RPMI7951 (cell line): ENCODE data around the gene ITGBL1. TPM values are rescaled to one million over a fixed set of nuclear protein-coding genes. Genes with fewer than 3 reads are reported as not detected.

Experiments
- DNase-seq: peaks from one replicate; pipeline ENCODE4 v3.0.0-alpha.2; 2012; ENCODE audit warnings: low read depth
- total RNA-seq: library from RNA; depleted of rRNA; stranded (reverse); fragments of >200 nt; shearing (Covaris generic); gene quantifications from 2 replicates; pipeline ENCODE4 v1.2.3, GENCODE V29; 2014

ITGBL1 gene
- total RNA-seq, 1 experiment from 2014 or later, result 69.0 TPM

DNA sequence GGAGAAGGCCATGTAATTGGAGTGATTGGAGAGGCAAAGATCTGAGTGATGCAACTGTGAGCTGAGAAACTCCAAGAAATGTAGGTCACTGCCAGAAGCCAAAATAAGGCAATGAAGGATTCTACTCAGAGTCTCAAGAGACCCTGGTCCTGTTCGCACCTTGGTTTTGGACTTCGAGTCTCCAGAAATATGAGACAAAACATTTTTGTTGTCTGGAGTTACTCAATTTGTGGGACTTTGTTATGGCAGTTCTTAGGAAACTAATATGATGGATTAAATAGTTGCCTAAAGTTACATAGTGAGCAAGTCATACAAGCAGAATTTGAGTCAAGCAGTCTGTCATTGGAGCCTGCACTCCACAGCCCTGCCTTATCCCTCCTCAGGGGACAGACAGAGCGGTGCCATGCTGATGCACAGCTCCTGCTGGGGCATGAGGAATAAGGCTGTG is 104.2 kb downstream of the ITGBL1 start:
- peak; percentile 44 for DNase-seq

DNA sequence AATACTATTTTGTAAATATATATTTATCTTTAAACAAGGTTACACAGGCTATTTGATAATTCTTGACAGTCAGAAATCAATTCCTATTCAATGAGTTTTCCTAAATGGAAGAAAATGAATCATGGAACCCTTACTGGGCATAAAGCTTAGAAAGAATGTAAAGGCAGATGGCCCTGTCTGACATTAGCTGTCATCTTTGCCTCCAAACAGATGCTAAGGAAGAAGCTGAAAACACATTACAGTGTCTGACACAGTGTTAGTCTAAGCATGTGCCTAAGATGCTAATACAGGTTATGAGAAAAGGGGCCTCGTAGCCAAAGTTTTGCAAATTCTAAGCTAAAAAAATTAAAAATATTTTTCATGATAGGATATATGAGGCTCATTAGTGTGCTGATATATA is 112.8 kb downstream of the ITGBL1 start:
- DNase-seq, result no peak

DNA sequence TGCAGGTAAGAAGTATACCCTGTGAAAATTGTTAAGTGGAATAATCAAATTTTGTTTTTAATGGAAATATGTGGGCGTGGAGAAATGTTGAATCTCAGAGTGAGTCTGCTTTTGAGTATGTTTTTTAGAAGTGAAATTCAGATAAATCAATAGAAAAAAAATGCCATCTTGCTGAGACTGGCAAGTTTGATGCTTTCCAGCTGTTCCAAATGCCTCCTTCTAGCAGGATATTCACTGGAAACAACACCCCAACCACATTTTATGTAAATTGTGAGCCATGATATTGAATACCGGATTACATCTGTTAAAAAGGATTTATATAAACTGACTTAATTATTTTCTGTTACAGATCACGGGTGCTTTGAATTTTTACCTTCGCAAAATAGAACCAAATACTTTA is 115.4 kb downstream of the ITGBL1 start:
- no peak for DNase-seq

DNA sequence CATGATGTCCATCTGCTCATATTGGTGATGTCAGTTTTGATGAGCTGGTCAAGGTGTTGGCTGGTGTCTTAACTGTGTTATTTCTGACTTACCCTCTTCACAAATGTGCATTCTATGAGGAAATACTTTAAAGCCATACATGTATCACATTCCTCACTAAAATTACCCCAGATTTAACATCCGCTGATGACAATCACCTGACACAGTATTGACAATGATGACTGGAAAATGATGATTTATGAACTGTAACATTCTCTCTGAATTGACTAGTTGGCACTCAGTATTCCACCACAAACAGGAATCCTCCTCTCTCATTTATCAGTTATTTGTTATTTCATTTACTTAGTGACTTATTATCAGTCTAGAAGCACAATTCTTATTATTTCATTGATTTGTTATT is 117.3 kb downstream of the ITGBL1 start:
- no peak for DNase-seq

DNA sequence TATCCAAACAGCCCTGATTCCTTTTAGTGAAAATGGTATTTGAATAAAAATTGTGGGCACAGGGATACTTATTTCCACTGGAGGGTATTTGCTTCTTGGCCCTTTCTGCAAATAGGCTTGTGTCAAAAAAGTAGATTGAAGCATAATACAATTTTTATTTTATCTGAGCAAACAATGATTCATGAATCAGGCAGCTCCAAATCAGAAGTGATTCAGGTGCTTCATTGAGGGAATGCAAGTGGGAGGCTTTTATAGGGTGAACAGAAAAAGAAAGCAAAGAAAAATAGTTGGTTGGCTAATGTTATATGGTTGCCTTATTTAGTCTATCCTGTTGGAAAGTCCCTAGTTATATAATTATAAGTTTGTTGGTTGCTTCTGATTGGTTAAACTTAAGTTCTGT is 117.9 kb downstream of the ITGBL1 start:
- DNase-seq, result no peak

DNA sequence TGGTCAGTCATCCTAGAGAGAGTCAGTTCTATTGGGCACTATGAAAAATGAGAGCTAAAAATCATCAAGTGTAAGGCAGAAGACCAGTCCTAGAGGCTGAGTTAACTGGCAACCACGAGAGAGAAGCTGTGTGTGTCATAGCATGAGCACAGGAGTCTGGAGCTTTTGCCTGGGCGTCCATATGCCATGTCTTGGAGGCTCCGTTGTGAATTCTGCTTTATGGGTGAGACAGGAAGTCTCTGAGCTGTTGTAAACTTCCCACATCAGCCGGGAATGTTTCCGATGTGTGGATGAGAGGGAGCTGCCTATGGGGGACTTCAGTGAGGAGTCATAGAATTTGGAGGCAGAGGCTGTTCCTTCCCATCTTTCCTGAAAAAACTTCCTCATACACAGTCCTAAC is 120.0 kb downstream of the ITGBL1 start:
- peak; percentile 57 for DNase-seq

DNA sequence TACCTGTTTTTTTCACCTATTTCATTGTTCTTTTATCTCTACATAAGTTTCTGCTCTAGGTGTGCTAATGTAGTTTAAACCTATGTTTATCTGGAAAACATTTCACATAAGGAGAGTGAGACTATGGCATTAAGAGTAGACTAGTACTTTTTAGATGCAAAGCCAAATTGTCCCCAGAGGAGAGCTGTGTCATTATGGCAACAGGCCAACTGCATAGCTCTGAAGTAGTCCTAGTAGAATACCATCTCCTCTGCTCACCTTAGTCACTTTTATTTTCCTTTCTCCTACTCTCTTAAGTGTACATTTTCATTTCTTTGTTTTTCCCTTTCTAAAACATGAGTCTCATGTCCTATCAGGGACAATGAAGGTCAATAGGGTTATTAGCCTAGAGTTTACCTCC is 123.1 kb downstream of the ITGBL1 start:
- peak; percentile 37 for DNase-seq

DNA sequence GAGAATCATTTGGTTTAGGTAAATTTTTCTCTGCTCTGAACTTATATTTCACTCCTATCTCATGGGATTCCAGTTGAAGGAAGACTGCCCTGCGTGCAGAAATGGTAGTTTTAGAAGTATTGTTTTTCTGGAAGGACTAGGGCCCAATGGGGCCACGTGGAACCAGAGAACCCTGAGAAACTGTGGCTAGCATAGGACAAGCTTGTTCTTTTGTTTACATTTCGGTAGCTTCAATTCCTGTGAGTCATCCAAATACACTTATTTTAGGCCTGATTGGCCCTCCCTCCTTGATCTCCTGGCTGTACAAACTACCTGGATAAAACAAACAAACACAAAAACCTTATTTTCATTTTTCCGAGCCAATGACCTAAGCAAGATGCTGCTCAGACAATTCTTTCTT is 124.0 kb downstream of the ITGBL1 start:
- peak; percentile 69 for DNase-seq

DNA sequence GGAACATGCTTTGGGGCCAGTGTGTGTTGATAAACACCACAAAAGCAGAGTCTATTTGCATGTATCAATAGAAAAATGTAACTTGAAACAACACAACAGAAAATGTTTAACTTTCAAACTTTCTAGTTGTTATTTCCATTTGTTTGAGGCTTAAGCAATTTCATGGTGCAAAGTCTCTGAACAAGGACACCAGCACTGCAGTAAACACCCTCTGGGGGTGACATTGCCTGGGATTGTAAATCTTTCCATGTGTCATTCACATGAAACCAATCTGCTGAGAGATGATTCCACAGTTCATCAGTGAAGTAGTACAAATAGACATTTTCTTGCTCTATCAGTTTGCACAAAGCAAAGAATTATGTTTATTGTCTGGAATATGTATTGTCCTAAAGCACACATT is 124.5 kb downstream of the ITGBL1 start:
- peak; percentile 35 for DNase-seq

DNA sequence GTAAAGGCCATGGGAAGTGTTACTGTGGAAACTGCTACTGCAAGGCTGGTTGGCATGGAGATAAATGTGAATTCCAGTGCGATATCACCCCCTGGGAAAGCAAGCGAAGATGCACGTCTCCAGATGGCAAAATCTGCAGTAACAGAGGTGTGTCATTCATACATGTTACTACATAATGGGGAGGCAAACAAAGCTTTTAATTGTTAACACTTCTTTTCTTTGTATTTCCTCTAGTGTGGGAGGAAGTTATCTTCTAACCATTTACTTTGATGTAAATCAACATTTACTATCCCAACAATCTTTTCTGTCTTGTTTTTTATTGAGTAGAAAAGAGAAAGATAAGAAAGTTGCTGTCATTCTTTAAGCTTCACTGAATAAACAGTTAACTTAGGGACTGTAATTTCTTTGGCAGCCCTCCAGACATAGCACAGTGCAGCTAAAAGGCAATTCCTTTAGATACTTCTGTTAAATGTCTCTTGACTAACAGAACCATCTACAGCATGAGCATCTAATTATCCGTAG is 126.9 kb downstream of the ITGBL1 start:
- peak; percentile 75 for DNase-seq

DNA sequence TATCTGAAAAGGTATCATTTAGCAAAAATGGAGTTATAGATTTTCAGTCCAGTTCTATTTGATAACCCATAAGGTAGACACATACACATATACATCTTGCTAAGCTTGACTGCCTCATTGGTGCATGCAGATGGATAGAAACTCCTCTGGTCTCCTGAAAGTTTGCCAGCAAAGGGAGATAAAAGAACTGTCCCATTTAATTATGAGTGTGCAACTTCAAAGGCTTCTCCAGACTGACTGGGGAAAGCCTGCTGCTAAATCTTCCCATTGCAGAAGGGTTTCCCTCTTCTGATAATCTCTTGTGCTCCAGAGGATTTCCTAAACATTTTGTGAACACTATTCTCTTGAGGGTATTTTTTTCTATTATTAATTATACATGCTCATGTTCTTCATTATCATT is 131.9 kb downstream of the ITGBL1 start:
- DNase-seq, result peak; percentile 47

DNA sequence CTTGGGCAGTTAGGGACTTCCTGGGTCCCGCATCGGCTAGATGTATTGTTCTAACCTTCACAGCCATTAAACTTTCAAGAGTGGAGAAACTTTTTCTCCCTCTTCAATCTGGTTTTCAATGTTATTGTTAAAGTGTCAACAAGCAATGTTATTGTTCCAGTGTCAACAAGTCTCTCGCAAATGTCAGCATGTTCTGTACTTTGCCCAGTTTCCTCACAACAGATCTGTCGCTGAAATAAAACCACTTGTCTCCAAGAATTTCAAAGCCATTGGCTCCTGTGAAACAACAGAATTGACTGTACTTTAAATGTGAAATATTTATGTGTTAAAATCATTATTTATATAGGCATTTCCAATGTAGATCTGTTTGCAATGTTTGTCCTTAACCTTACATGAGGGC is 138.0 kb downstream of the ITGBL1 start:
- no peak for DNase-seq

DNA sequence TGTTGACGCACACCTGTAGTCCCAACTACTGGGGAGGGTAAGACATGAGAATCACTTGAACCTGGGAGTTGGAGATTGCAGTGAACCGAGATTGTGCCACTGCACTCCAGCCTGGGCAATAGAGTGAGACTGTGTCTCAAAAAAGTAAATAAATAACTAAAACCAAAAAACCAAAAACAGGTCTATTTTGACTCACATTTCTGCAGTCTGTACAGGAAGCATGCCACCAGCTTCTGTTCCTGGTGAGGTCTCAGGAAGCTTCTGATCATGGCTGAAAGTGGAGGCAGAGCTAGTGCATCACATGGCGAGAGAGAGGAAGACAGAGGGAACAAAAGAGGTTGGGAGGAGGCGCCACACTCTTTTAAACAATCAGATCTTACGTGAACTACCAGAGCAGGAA is 142.5 kb downstream of the ITGBL1 start:
- no peak for DNase-seq

DNA sequence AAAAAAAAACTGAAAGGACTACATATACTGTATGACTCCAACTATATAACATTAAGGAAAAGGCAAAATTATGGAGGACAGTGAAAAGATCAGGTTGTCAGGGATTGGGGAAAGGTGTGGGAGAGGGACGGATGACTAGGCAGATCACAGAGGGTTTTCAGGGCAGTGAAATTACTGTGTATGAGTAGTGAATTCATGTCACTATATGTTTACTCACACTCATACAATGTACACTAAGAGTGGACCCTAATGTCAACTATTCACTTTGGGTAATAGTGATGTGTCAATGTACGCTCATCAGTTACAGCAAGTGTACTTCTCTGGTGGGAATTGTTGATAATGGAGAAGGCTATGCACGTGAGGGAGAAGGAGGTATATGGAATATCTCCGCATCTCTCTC is 144.3 kb downstream of the ITGBL1 start:
- no peak for DNase-seq

DNA sequence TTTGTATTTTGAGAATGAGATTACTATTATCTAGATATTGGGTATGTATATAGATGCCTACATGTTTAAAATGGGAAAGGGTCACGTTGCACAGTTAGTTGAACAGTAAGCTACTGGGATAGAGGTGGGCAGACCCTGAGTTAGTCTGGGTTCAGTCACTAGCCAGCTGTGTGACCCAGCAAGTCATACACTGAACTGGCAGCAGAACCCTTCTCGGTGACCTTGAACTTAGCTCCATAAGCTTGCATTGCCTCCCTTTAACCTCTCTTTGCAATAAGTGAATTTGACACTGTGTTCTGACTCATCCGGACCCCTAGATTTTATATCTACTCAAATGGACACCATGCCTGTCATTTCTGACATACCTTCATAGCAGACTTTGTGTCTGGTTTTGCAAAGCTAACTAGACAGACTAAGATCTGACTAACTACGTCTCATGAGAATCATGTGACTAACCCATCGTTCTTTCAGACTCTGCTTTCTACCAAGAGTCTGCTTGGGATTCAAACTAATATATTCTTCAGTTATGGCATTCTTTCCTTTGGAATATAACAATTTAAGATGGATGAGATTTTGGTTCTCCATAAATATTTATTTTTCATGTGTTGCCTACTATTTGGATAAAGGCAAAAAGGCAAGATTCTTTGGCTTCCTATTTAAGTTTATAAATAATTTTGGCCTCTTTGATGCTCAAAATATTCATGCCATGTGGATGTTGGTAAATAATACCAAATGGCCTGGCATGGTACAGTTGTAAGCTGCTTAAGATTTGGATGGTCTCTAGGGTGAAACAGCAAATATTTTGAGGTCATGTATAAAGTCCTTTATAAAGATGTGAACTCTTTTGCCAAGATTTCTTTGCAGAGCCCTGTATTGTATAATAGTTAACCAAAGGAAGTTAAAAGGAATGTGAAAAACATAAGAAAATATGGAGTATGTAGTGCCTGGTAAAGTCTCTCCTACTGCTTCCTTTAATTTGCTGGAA is 159.3 kb downstream of the ITGBL1 start:
- DNase-seq, result no peak

DNA sequence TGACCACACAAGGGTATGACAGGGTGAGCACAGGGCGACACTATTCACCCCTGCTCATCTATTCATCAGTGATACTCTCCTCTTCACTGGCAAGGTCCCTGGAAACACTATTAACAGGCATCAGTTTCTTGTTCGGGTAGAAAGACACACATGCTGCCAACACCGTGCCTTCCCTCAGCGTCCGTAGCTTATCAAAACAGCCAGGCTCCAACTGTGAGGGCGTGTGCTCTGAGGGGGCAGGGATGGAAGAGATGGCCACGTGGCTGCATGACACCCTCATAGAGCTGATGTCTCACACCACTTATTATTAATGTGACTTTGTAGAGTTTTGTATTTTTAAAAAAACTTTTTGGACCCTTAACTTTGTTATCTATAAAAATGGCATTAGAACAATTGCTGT is 160.3 kb downstream of the ITGBL1 start:
- DNase-seq, result no peak

DNA sequence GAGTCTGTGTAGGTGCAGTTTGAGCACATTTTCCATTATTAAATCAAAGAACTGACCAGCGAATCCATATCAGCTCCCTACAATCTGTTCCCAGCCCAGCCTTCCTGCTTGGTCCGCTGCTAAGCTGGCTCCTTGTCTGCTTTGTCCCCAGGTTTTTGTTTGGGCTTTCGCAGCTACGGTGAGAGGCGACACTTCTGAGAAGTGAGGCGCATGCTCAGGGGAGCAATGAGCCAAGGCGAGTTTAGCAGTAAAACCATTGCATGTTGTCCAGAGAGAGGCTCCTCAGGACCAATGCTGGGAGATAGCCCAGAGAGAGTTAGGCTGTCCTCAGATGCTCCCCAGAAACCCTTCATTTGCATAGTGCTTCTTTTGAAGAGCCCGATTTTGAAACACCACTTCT is 162.0 kb downstream of the ITGBL1 start:
- DNase-seq, result no peak

DNA sequence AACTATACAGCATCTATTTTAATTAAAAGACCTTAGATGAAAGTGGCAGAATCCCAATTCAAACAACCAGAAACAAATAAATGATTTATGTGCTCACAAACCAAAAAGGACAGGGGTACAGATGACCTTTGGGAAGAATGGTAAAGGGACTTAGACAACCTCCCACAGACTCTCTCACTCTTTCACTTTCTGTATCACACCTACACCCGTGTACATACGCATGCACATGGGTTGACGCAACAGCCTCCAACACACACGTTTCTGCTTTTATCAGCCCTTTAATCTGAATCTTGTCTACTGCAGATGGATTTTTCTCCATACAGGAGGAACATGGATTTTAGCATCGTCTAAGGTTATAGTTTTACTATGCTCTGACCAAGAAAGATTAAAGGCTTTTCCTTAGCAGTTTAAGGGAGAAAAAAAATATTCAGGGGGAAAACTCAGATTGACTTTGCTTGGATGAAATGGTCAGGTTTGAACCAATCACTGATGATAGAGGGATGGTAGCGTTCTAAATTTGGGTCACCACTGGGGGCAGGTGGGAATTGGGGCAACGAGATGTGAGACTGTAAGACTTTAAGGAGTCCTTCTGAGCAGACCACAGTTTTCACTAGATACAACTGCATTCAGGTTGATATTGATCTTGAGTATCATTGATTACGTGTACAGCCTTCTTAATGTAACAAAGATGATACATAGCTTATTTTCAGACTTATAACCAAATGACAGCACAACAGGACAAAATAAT is 166.1 kb downstream of the ITGBL1 start:
- peak; percentile 54 for DNase-seq

DNA sequence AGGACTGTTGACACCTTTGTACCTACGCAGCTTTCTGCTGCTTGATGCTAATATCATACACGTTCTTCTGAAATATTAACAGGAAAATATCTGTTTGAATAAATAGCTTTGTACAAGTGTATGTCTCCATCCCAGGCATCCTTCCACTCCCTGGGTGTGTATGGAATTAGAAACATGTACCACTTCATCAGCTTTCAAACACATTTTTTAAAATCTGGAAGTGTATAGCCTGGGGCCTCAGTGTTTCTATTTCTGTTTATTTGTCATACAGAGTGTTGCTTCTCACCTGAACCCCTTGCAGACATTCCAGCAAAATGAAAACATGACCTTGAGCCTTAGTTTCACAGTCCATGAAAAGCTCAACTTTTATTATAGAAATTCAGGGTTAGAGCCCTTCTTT is 168.6 kb downstream of the ITGBL1 start:
- DNase-seq, result no peak

DNA sequence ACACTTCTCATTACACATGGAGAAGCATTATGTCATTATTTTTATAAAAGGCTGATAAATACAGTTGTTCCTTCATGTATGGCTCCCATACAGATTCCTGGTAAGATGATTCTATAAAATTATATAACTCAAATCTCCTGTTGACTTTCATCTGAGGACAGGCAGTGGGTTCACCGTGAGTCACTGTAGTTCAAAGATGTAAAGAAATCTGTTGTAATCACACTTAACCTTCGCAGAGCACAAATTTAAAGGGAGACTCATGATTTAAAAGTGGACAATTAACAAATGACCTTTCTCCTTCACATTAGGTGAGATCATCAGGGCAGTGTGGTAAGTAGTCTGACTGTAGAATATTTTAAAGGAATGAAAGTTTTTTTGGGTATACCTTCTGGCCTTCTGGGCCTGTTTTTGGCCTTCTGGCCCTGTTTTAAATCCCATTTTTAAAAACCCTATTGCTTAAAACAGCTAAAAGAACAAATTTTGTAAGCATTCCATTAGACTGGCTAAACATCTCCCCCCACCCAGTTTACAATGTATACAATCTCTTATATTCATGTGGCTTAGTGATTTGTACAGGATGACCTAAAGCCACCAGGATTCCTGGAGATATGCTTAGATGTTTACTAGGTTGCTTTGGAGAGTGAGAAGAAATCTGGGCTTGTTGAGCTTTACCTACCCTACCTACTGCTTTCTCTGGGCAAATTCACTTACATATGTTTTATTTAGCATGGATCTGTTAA is 171.2 kb downstream of the ITGBL1 start:
- peak; percentile 55 for DNase-seq

DNA sequence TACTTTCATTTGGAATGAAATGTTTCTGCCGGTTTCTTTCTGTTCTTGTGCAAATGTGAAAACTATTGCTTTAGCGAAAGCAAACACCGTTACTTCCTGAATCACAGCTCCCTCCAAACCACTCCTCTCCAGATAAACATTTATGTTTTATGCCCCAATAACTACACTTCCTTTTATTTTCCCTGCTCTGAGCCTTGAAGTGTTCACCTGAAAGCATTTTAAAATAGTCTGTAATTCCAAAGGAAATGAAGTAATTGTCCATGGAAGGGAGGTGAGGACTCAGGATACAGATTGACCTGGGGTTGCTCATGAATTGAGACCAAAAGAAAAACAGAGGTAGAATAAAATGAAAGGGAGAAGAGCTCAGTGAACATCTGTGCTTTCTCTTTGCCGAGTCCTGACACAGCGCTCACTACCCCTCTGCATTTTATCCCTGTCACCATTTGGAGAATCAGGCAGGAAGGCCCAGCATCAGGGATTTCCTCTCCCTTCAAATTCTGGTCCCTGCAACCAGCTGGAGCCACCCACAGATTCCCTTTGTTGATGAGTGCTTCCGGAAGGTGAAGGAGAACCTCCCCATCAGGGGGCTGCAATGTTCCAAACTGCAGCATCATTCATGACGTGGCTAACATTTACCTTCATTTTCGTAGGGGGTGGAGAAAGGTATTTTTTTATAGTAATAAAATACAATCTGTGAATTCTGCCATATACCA is 171.9 kb downstream of the ITGBL1 start:
- DNase-seq, result no peak
